A673 (cell line): ENCODE measurements around the gene NIM1K.

Experiments used
- EZH2 ChIP-seq: fragments of 200-600 bp; sonication (generic); IDR thresholded peaks from 2 replicates; pipeline ENCODE4 v1.6.1; 2017; ENCODE audit warnings: borderline replicate concordance, low read depth, mild to moderate bottlenecking, mixed read lengths, antibody characterized with exemption, low read length; ENCODE audit not compliant: poor library complexity, severe bottlenecking
- TF ChIP-seq, protein P1 (sequence below): fragments of 300-800, 200-600 bp; sonication (generic); conservative IDR thresholded peaks from 2 replicates; pipeline ENCODE4 v1.5.1; 2017; ENCODE audit warnings: low read depth, mild to moderate bottlenecking, antibody characterized with exemption, low read length, moderate library complexity, mixed read lengths

DNA sequence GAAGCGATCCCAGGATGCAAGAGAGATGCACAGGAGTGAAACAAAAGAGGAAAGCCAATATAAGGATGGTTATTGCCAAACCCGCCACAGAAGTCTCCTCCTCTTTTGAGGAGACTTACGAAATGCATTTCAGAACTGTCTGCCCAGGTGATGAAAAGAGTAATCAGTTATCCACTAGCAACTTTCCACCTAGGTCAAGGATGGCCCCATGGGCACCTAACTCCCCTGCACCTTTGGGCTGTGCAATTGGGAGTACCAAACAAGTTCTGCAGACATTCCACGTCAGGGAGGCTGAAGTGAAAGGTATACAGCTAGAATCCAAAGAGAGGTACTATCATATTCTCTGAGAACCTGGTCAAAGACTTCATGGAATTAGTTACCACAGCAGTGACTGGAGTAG is 95.5 kb downstream of the NIM1K start:
- TF ChIP-seq, protein P1, sequence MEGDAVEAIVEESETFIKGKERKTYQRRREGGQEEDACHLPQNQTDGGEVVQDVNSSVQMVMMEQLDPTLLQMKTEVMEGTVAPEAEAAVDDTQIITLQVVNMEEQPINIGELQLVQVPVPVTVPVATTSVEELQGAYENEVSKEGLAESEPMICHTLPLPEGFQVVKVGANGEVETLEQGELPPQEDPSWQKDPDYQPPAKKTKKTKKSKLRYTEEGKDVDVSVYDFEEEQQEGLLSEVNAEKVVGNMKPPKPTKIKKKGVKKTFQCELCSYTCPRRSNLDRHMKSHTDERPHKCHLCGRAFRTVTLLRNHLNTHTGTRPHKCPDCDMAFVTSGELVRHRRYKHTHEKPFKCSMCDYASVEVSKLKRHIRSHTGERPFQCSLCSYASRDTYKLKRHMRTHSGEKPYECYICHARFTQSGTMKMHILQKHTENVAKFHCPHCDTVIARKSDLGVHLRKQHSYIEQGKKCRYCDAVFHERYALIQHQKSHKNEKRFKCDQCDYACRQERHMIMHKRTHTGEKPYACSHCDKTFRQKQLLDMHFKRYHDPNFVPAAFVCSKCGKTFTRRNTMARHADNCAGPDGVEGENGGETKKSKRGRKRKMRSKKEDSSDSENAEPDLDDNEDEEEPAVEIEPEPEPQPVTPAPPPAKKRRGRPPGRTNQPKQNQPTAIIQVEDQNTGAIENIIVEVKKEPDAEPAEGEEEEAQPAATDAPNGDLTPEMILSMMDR: no peak
- TF ChIP-seq EZH2: no peak
